ENCODE measurements around the gene CDH23. TPM values are rescaled to one million over a fixed set of nuclear protein-coding genes. Genes with fewer than 3 reads are reported as not detected.

Gene CDH23
- total and polyA plus RNA-seq, 2 donors (not counting 1 experiment from before 2014, with no cell fraction given) = 0.37 to 0.89 TPM

- no peaks in the 10 kb centered on the region for H3K9me3 Mint-ChIP-seq (ENCODE audit: insufficient read depth)
- CTCF ChIA-PET = no interaction called here
- H3K27me3 Mint-ChIP-seq = peaks cover 5% of the 10 kb centered on the region
- no peak overlapping the region for H3K4me3 ChIP-seq (ENCODE audit: control extremely low read depth in 1 of 5, extremely low read depth in 1 of 5, insufficient read depth in 1 of 5, low read depth in 2 of 5, low read length in 4 of 5)
- peak overlapping the region in 1 of 2 donors; percentile 33 for H3K27ac ChIP-seq (ENCODE audit: low read length in 2 of 2)
- no peak for TF ChIP-seq EZH2 (IDR thresholded peaks at IDR 0.05; ENCODE audit: borderline replicate concordance, insufficient read depth, low read depth, low read length, poor library complexity, severe bottlenecking)
- TF ChIP-seq, protein P1, sequence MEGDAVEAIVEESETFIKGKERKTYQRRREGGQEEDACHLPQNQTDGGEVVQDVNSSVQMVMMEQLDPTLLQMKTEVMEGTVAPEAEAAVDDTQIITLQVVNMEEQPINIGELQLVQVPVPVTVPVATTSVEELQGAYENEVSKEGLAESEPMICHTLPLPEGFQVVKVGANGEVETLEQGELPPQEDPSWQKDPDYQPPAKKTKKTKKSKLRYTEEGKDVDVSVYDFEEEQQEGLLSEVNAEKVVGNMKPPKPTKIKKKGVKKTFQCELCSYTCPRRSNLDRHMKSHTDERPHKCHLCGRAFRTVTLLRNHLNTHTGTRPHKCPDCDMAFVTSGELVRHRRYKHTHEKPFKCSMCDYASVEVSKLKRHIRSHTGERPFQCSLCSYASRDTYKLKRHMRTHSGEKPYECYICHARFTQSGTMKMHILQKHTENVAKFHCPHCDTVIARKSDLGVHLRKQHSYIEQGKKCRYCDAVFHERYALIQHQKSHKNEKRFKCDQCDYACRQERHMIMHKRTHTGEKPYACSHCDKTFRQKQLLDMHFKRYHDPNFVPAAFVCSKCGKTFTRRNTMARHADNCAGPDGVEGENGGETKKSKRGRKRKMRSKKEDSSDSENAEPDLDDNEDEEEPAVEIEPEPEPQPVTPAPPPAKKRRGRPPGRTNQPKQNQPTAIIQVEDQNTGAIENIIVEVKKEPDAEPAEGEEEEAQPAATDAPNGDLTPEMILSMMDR (IDR thresholded peaks at IDR 0.05) = no peak
- 16% methylated on average over 7 of the region's 9 CpGs for WGBS (ENCODE audit: insufficient coverage)
- no peaks in the 10 kb centered on the region for H3K36me3 ChIP-seq (replicated peaks in 1 of 2; ENCODE audit: control extremely low read depth in 1 of 2, control insufficient read depth in 1 of 2, extremely low read depth in 1 of 2, insufficient read depth in 2 of 2, low read length in 1 of 2)
- H3K79me2 ChIP-seq (ENCODE audit: control insufficient read depth, insufficient read depth, low read length) = no peaks in the 10 kb centered on the region
- ATAC-seq (ENCODE audit: low read depth) (peak; percentile 87), DNase-seq (peak; percentile 80)
- peaks cover 15 to 16% of the 10 kb centered on the region in 2 donors for H3K4me1 ChIP-seq (ENCODE audit: control insufficient read depth in 2 of 2, insufficient read depth in 2 of 2, low read length in 2 of 2)
- H3K9me3 ChIP-seq (ENCODE audit: control extremely low read depth in 1 of 3, control insufficient read depth in 2 of 3, insufficient read depth in 1 of 3, low read length in 2 of 3) = no peaks in the 10 kb centered on the region
- peaks cover 13% of the 10 kb centered on the region for H3K4me1 Mint-ChIP-seq
- POLR2A ChIA-PET = no interaction called here
- peak overlapping the region; percentile 11 for H3K4me3 Mint-ChIP-seq
- H3K4me2 ChIP-seq (replicated peaks; ENCODE audit: low read depth, low read length, poor library complexity, severe bottlenecking) = peak overlapping the region; percentile 56
- intact Hi-C loops (cut with micrococcal nuclease) = no loop called here
- peak overlapping the region; percentile 67 for H3K27ac Mint-ChIP-seq
- no peak overlapping the region for H2AFZ ChIP-seq (ENCODE audit: insufficient read depth, low read depth, low read length, poor library complexity, severe bottlenecking)
- no peaks in the 10 kb centered on the region for H4K20me1 ChIP-seq (ENCODE audit: control insufficient read depth, insufficient read depth, low read length, poor library complexity, severe bottlenecking)
- peaks cover 0 to 4% (median 0%) of the 10 kb centered on the region in 4 experiments for H3K27me3 ChIP-seq (replicated peaks in 1 of 4; ENCODE audit: control extremely low read depth in 1 of 4, control insufficient read depth in 3 of 4, insufficient read depth in 4 of 4, low read length in 3 of 4)
- H3K9ac ChIP-seq (ENCODE audit: low read length) = no peak overlapping the region
These were observed 98.3 kb downstream of the CDH23 start for GRCh38 chr10:71494980-71495381.

- CTCF ChIA-PET = no interaction called here
- TF ChIP-seq, protein P1 (IDR thresholded peaks at IDR 0.05) = no peak
- TF ChIP-seq EZH2 (IDR thresholded peaks at IDR 0.05; ENCODE audit: borderline replicate concordance, insufficient read depth, low read depth, low read length, poor library complexity, severe bottlenecking) = no peak
- no peak overlapping the region for H3K27ac Mint-ChIP-seq
- no peak overlapping the region for H3K4me3 Mint-ChIP-seq
- no peaks in the 10 kb centered on the region for H3K9me3 ChIP-seq (ENCODE audit: control extremely low read depth in 1 of 3, control insufficient read depth in 2 of 3, insufficient read depth in 1 of 3, low read length in 2 of 3)
- peaks cover 13% of the 10 kb centered on the region for H3K4me1 Mint-ChIP-seq
- DNase-seq (no peak), ATAC-seq (ENCODE audit: low read depth) (no peak)
- no peak overlapping the region for H3K4me2 ChIP-seq (replicated peaks; ENCODE audit: low read depth, low read length, poor library complexity, severe bottlenecking)
- H3K79me2 ChIP-seq (ENCODE audit: control insufficient read depth, insufficient read depth, low read length) = no peaks in the 10 kb centered on the region
- no peaks in the 10 kb centered on the region for H3K36me3 ChIP-seq (replicated peaks in 1 of 2; ENCODE audit: control extremely low read depth in 1 of 2, control insufficient read depth in 1 of 2, extremely low read depth in 1 of 2, insufficient read depth in 2 of 2, low read length in 1 of 2)
- 91% methylated on average over 9 of the region's 14 CpGs for WGBS (ENCODE audit: insufficient coverage)
- no peak overlapping the region for H3K27ac ChIP-seq (ENCODE audit: low read length in 2 of 2)
- H3K4me3 ChIP-seq (ENCODE audit: control extremely low read depth in 1 of 5, extremely low read depth in 1 of 5, insufficient read depth in 1 of 5, low read depth in 2 of 5, low read length in 4 of 5) = no peak overlapping the region
- H3K27me3 Mint-ChIP-seq = peaks cover 8% of the 10 kb centered on the region
- no peaks in the 10 kb centered on the region for H4K20me1 ChIP-seq (ENCODE audit: control insufficient read depth, insufficient read depth, low read length, poor library complexity, severe bottlenecking)
- no peak overlapping the region for H2AFZ ChIP-seq (ENCODE audit: insufficient read depth, low read depth, low read length, poor library complexity, severe bottlenecking)
- POLR2A ChIA-PET = no interaction called here
- H3K9ac ChIP-seq (ENCODE audit: low read length) = no peak overlapping the region
- no peaks in the 10 kb centered on the region for H3K9me3 Mint-ChIP-seq (ENCODE audit: insufficient read depth)
- intact Hi-C loops (cut with micrococcal nuclease) = no loop called here
- peaks cover 0 to 4% (median 0%) of the 10 kb centered on the region in 4 experiments for H3K27me3 ChIP-seq (replicated peaks in 1 of 4; ENCODE audit: control extremely low read depth in 1 of 4, control insufficient read depth in 3 of 4, insufficient read depth in 4 of 4, low read length in 3 of 4)
- peaks cover 15 to 16% of the 10 kb centered on the region in 2 donors for H3K4me1 ChIP-seq (ENCODE audit: control insufficient read depth in 2 of 2, insufficient read depth in 2 of 2, low read length in 2 of 2)
These were observed 100.4 kb downstream of the CDH23 start for GRCh38 chr10:71496927-71497762.
